SKM-1 (cell line): ENCODE measurements around the gene SPTLC2.
"Not testable (repeated sequence)": the region's sequence is repeated elsewhere in the genome, so short reads cannot be mapped to it uniquely, and the experiment has no call there.

ENCODE experiments used
- DNase-seq: peaks from one replicate; lab custom pipeline; 2025; ENCODE audit not compliant: unreplicated experiment; lab: John Stamatoyannopoulos, UW

The SPTLC2 gene

DNA sequence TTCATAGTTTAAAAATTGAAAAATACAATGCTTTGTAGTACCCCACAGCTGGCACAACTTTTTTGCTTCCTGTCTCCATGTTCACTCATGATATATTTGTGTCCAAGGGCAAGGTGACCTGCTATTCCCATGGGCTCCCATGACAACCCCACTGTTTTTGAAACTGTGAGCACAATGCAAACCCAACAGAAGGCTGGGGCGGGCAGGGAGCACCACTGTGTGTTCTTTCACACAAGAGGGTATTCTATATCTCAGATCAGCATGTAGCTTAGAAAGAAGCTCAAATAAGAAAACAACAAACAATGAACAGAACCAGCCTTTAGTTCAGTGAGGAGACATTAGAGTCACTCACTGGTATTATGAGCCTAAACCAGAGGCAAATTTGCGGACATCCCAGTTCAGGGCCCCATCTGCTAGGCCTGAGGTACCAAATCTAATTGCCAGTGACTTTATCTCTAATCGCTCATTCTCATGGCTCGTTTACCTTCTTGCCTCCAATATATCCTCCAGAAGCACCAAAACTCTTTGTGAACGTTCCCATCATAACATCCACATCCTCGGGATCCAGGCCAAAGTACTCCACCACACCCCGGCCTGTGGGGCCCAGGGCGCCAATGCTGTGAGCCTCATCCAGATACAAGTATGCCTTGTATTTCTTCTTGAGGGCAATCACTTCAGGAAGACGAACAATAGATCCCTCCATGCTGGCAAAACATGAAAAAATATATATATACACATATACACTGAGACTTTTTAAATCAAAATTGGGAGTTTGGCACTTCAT, 61.4 kb downstream of the SPTLC2 start:
- DNase-seq, result no peak

DNA sequence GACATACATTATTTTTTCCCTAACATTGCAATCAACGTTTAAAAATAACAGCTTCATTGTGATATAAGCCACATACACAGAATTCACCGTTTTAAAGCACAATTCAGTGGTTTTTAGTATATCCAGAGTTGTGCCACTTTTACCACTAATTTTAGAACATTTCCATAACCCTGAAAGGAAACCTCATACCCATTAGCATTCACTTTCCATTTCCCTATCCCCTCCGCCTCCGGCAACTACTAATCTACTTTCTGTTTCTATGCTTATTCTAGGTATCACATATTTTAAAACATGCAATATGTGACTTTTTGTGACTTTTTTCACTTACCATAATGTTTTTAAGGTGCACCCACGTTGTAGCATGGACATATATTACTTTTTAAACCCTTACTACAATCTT, 62.2 kb downstream of the SPTLC2 start:
- DNase-seq, result no peak

DNA sequence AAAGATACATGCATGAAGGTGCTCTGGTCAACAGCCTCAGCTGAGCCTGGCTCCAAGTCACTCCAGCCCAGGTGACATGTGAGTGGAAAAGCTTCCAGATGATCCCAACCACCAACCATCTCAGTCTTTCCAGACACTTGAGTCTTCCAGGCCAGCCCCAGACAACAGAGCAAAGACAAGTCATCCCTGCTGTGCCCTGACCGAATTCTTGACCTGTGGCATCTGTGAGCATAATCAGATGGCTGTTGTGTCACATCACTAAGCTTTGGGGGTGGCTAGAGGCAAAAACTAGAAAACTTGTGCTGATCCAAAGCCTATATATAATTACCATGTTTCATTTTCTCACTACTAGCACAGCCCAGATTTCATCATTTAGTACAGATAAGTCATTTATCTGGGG, 67.0 kb downstream of the SPTLC2 start:
- DNase-seq, result no peak

DNA sequence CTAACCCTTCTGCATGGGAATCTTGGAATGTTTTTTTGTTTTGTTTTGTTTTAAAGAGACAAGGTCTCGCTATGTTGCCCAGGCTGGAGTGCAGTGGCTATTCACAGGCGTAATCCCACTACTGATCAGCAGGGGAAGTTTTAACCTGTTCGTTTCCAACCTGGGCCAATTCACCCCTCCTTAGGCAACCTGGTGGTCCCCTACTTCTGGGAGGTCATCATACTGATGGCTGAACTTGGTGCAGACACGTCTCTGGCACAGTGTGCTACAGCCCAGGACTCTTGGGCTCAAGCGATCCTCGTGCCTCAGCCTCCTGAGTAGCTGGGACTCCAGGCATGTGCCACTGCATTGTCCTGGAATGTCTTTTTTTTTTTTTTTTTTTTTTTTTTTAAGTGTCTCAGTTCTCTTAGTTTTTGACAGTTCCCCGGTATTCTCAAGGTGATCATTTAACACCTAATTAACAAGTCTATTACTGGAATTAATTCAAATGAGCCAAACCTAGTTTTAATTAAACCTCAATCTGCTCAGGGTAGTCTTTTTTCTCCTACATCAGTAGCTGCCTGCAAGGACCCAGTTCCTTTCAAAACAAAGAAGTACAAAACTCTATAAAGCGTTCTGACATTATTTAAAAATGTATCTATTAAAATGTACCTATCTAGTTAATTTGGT, 68.8 kb downstream of the SPTLC2 start:
- no peak for DNase-seq

- DNase-seq, result not testable (repeated sequence)
These were observed 71.3 kb downstream of the SPTLC2 start for GRCh38 chr14:77545171-77545570.

DNA sequence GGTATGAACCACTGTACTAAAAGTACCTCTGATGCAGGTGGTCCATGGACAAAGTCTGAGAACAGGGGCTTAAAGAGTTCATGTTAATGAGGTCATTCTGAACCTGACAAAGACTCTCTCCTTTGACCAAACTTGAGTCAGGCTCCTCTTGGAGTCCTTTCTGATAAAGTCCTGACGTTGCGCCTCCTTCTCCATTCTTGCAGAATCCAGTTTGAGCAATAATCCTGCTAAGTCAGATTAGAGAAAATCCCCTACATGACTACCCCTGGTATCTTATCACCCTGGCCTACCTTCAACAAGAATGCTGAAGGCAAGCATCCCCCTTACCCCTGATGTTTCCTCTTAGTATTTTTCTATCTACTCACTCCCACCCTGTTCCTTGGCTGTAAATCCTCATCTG, 71.9 kb downstream of the SPTLC2 start:
- no peak for DNase-seq

DNA sequence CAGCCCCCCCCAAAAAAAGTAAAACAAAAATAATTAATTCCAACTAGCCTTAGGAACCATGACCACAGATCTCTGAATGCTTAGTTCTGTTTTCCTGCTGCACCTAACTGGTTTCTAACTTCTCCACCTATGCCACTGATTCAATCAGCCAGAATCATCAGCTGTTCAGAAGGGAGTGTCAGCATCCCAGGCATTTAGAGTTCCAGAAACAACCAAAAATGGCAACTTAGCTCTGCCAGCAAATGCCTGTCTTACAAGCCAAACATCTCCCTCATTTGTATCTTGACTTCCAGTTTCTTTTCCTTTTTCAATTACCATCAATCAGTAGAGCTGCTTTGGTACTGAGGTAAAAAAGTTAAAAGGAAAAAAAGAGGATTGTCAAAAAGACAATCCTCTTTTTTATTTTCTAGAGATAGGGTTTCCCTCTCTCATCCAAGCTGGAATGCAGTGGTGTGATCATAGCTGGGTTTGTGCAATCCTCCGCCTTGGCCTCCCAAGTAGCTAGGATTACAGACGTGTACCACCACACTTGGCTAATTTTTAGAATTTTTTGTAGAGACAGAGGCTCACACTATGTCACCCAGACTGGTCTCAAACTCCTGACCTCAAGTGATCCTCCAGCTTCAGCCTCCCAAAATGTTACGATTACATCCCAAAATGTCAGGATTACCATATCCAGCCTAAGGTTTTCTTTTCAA, 72.7 kb downstream of the SPTLC2 start:
- DNase-seq, result no peak

DNA sequence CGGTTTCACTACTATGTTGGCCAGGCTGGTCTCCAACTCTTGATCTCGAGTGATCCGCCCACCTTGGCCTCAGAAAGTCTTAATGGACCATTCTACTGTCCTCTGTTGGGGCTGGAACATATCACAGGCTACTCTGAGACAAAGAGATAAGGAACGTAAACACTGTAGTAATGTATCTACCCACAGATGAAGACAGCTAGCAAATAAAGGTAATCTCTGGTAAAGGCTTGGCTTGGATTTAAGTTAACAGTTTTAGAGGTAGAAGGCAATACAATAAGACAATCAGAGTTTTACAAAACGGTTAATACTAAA, 73.2 kb downstream of the SPTLC2 start:
- no peak for DNase-seq

DNA sequence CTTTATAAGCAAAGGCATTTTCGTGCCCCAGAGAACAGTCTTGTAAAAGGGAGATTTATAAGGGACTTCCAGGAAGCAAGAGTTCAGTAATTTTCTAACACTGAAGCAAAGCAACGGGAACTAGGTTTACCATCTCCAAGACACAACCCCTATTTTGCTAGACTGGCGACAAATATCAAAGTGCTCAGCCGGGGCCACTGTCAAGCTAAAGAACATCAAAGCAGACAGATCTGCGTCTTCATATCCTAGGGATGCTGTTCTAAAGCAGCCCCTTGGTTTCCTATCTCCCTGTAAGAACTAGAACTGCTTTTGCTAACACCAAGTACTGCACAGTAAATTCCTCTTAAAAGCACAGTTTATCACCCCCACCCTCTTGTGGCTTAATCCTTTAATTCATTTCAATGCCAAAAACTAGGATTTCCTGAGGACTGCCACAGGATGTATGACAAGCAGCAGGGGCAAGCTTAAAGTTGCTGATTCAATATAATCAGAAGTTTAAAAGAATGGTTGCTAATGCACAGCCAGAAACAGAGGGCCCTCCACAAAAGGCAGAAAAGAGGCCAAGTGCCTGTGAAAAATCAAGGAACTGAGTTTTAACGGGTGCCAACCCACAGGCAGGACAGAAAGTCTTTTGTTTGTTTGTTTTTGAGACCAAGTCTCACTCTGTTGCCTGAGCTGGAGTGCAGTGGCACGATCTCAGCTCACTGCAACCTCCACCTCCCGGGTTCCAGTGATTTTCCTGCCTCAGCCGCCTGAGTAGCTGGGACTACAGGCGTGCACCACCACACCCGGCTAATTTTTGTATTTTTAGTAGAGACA, 73.8 kb downstream of the SPTLC2 start:
- DNase-seq, result no peak

DNA sequence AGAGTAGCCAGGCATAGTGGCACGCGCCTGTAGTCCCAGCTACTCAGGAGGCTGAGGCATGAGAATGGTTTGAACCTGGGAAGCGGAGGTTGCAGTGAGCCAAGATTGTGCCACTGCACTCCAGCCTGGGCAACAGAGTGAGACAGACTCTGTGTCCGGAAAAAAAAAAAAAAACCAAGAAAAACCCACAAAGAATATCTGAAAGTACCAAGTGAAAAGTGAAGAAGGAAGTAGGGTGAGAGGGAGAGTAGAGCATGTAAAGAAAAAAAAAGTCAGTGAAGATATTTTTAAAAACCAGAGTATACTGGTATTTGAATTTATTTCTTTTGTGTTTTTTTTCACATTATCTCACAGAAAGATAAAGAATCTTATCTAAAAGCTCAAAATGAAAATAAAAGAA, 74.5 kb downstream of the SPTLC2 start:
- no peak for DNase-seq

DNA sequence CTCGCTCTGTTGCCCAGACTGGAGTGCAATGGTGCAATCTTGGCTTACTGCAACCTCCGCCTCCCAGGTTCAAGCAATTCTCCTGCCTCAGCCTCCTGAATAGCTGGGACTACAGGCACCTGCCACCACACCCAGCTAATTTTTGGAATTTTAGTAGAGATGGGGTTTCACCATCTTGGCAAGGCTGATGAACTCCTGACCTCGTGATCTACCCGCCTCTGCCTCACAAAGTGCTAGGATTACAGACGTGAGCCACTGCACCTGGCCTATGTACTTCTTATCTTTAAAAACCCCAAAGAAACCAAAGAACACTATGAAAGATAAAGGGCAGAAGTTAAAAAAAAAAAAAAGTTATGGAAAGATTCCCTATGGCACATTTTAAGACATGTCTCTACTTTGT, 79.5 kb downstream of the SPTLC2 start:
- not testable (repeated sequence) for DNase-seq

DNA sequence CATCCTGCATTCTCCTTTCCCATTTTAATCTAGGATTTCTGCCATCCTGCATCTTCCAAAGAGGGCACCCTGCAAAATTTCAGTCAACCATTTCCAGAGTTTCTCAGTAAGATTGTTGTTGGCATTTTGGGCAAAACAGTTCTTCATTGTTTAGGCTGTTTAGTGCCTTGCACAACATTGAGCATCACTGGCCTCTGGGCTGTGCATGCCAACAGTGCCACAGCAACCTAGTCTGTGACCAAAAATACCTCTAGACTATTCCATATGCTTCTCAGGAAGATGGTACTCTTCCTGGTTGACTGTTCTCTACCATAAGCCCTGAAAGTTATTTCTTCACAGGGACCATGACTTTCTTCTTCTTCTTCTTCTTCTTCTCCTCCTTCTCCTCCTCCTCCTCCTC, 85.4 kb downstream of the SPTLC2 start:
- no peak for DNase-seq

GRCh38 chr14:77529963-77530362, 86.5 kb downstream of the SPTLC2 start:
- DNase-seq, result no peak

- DNase-seq, result no peak
These were observed 87.2 kb downstream of the SPTLC2 start for GRCh38 chr14:77529213-77529612.

- not testable (repeated sequence) for DNase-seq
These were observed 87.7 kb downstream of the SPTLC2 start for GRCh38 chr14:77528701-77529100.

- DNase-seq, result no peak
These were observed 90.2 kb downstream of the SPTLC2 start for GRCh38 chr14:77526266-77526665.

- no peak for DNase-seq
These were observed 91.9 kb downstream of the SPTLC2 start for GRCh38 chr14:77524536-77524935.

DNA sequence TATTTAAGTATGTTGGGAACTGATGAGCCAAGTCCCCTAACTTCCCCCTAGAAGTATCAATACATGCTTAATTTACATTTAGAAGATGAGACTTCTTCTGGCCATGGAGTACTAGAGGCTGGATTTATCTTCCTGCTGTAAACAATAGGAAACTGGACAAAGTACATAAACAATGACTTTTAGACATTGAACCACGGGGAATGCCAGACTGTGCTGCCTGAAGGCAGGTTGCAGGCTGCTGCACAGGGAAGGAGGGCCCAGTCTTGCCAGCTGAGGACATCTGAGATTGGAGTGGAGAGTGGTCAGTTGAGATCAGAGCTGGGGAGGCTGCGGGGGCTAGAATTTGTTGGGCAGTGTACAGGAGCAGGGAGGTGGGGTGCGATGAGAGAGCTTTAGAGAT, 93.3 kb downstream of the SPTLC2 start:
- DNase-seq, result no peak

DNA sequence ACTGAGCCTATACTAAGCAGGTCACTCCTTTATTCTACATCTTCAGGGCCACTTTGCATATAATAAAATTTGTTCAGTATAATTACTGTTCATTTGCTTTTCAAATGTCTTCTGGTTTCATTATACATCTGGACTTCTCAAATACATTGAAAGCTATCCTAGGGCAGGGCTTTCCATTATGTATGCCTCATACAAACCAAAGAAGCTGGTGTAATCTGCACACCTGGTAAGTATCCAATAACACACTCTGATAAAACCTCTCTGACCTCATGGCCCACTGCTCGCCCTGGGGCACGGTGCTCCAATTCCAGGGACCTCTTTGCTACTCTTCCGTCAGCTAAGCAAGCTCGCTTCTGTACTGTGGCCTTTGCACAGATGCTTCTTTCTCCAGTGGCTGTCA, 95.9 kb downstream of the SPTLC2 start:
- no peak for DNase-seq

- no peak for DNase-seq
These were observed 100.3 kb downstream of the SPTLC2 start for GRCh38 chr14:77516126-77516525.

DNA sequence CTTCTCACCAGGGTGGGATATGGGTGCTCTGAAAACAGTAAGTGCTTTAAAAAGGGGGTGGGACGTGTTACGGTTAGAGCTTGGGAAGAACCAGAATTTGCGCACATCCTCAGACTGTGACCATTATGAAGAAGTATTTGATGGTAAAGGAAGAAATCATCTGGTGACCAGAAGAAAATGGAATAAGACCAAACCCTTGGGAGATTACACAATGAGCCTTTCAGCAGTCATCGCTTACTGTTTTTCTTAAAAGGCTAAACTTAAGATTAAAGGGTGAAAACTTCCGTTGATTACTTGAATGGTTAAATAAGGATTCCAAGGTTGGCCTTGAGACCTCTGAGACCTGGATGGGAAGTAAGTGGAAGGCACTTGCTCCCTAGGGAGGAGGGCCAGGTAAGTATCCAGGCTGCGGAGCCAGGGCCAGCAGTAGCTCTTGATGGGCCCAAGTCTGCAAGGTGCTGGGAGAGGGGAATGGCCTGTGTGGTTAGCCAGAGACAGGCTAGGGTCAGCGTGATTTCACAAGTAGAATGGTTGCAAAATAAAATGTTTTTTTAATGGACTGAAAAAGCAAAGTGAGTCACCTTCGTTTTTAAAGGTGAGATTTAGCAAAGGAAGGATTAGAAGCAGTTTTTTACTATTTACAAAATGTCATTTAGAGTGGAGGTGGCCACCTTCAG, 104.8 kb downstream of the SPTLC2 start:
- no peak for DNase-seq
